ENCODE results near the gene KLK2. TPM values are rescaled to one million over a fixed set of nuclear protein-coding genes. Genes with fewer than 3 reads are reported as not detected.

KLK2 gene
- not detected in 2 replicates for polyA plus RNA-seq (2011; rRNA removed)
- not detected in 2 replicates for polyA minus RNA-seq (2011; rRNA and poly(A)+ RNA removed)

- no peak for DNase-seq (ENCODE audit: low read depth)
- no peak within 1 kb of the TSS for H3K4me3 ChIP-seq (ENCODE audit: low read depth, low read length)
- POLR2A ChIA-PET = no interaction called here
- no peak for TF ChIP-seq CTCF (IDR thresholded peaks at IDR 0.05; ENCODE audit: insufficient read depth, low read depth, low read length)
- H3K36me3 ChIP-seq (ENCODE audit: control insufficient read depth, insufficient read depth, low read length) = no peaks in the 10 kb centered on the region
- CTCF ChIA-PET = no interaction called here
- no peaks in the 10 kb centered on the region; the same call in 1 of the 2 replicates for H3K27me3 ChIP-seq (ENCODE audit: control insufficient read depth, insufficient read depth, low read length)
These were observed at the start of gene KLK2 for GRCh38 chr19:50873056-50873455. KLK2 (plus strand) TSS chr19:50873439; CDS start chr19:50873474, 35 bp downstream.

- DNase-seq (ENCODE audit: low read depth) = no peak
- no peak overlapping the region for H3K4me3 ChIP-seq (ENCODE audit: low read depth, low read length)
- ChIA-PET POLR2A (no interaction called here), CTCF (no interaction called here)
- H3K27me3 ChIP-seq (ENCODE audit: control insufficient read depth, insufficient read depth, low read length) = peaks cover 2% of the 10 kb centered on the region
- no peaks in the 10 kb centered on the region for H3K36me3 ChIP-seq (ENCODE audit: control insufficient read depth, insufficient read depth, low read length)
- TF ChIP-seq CTCF (IDR thresholded peaks at IDR 0.05; ENCODE audit: insufficient read depth, low read depth, low read length) = no peak
These were observed 46.6 kb upstream of the KLK2 start for GRCh38 chr19:50826492-50827240.

- H3K36me3 ChIP-seq (ENCODE audit: control insufficient read depth, insufficient read depth, low read length) = no peaks in the 10 kb centered on the region
- ChIA-PET CTCF (interaction anchor here (0.7 kb wide), 1 partner anchor 308 kb away, joined by 3 read pairs; no protein-coding TSS in a partner anchor), POLR2A (no interaction called here)
- no peak overlapping the region for H3K4me3 ChIP-seq (ENCODE audit: low read depth, low read length)
- no peak for DNase-seq (ENCODE audit: low read depth)
- no peaks in the 10 kb centered on the region; the same call in 1 of the 2 replicates for H3K27me3 ChIP-seq (ENCODE audit: control insufficient read depth, insufficient read depth, low read length)
- no peak for TF ChIP-seq CTCF (IDR thresholded peaks at IDR 0.05; ENCODE audit: insufficient read depth, low read depth, low read length)
These were observed 45.8 kb upstream of the KLK2 start for GRCh38 chr19:50827476-50827875.

- H3K4me3 ChIP-seq (ENCODE audit: low read depth, low read length) = no peak overlapping the region
- no peaks in the 10 kb centered on the region for H3K27me3 ChIP-seq (ENCODE audit: control insufficient read depth, insufficient read depth, low read length)
- DNase-seq (ENCODE audit: low read depth) = no peak
- TF ChIP-seq CTCF (IDR thresholded peaks at IDR 0.05; ENCODE audit: insufficient read depth, low read depth, low read length) = no peak
- POLR2A ChIA-PET = no interaction called here
- CTCF ChIA-PET = no interaction called here
- H3K36me3 ChIP-seq (ENCODE audit: control insufficient read depth, insufficient read depth, low read length) = no peaks in the 10 kb centered on the region
These were observed 43.4 kb upstream of the KLK2 start for GRCh38 chr19:50829801-50830200.

- Histone ChIP-seq H3K4me3 (ENCODE audit: low read depth, low read length) (no peak overlapping the region), H3K36me3 (ENCODE audit: control insufficient read depth, insufficient read depth, low read length) (no peaks in the 10 kb centered on the region), H3K27me3 (ENCODE audit: control insufficient read depth, insufficient read depth, low read length) (no peaks in the 10 kb centered on the region)
- ChIA-PET CTCF (no interaction called here), POLR2A (no interaction called here)
- TF ChIP-seq CTCF (IDR thresholded peaks at IDR 0.05; ENCODE audit: insufficient read depth, low read depth, low read length) = no peak
- no peak for DNase-seq (ENCODE audit: low read depth)
These were observed 42.8 kb upstream of the KLK2 start for GRCh38 chr19:50830266-50831025.
